Heart left ventricle (tissue), 13 donors: ENCODE data around the gene LONP2.

Experiments
- POLR2A ChIP-seq, 2 donors: fragments of 450-650 bp; IDR thresholded peaks; one replicate each; pipeline ENCODE4 v1.6.1; 2017; ENCODE audit warnings: antibody characterized with exemption in 2 of 2, mild to moderate bottlenecking in 2 of 2, moderate library complexity in 2 of 2
- TF ChIP-seq, protein P1 (sequence below), 12 donors: fragments of 200-600 bp; sonication (generic) in 4 of 12; IDR thresholded peaks; one replicate each; pipeline versions ENCODE4 v1.5.0 to v1.8.0; 2018 to 2022; ENCODE audit warnings: antibody characterized with exemption in 12 of 12, mild to moderate bottlenecking in 5 of 12
- donor health status: ischemic (EF 13 %, LVEDD 7.1; RV severe dilation, severe dysfunction).
- donor health status: DM: no; HTN: yes; CAD: no.
- donor health status: DM: no; HTN: no; CAD: no.
- donor health status: ischemic (EF 25% LVEDD 6.9; RV normal size, moderate dysfunction).
- donor health status: ischemic (EF 25% LVEDD 5.7; RV mildly dilated, moderate dysfunction).
- donor health status: ischemic (EF 35%, LVEDD 5.7; RV mildly dilated, moderate dysfunction).
- donor health status: nonischemic (EF 11% LVEDD 7.7; RV severe dilation, severe dysfunction).
- donor health status: DM: yes; HTN: yes; CAD: no.
- donor health status: PGD.
- donor health status: ischemic (EF 29% LVEDD 5.4; RV normal size, mild dysfunction).
- donor health status: nonischemic (EF 23%, LVEDD 6.1; RV moderate dilation, normal function).

- TF ChIP-seq, protein P1, sequence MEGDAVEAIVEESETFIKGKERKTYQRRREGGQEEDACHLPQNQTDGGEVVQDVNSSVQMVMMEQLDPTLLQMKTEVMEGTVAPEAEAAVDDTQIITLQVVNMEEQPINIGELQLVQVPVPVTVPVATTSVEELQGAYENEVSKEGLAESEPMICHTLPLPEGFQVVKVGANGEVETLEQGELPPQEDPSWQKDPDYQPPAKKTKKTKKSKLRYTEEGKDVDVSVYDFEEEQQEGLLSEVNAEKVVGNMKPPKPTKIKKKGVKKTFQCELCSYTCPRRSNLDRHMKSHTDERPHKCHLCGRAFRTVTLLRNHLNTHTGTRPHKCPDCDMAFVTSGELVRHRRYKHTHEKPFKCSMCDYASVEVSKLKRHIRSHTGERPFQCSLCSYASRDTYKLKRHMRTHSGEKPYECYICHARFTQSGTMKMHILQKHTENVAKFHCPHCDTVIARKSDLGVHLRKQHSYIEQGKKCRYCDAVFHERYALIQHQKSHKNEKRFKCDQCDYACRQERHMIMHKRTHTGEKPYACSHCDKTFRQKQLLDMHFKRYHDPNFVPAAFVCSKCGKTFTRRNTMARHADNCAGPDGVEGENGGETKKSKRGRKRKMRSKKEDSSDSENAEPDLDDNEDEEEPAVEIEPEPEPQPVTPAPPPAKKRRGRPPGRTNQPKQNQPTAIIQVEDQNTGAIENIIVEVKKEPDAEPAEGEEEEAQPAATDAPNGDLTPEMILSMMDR (IDR thresholded peaks at IDR 0.05), result no peak
- TF ChIP-seq POLR2A (IDR thresholded peaks at IDR 0.05), result no peak
Observed at GRCh38 chr16:48323783-48324775, 80.0 kb downstream of the LONP2 start.
